ENCODE results near the gene MCM9. TPM values are rescaled to one million over a fixed set of nuclear protein-coding genes. Genes with fewer than 3 reads are reported as not detected.

The MCM9 gene
- total and polyA plus RNA-seq, 2 of the 4 experiments (the other 2 are of a cell fraction): 3.5 to 7.2 TPM

GRCh38 chr6:118812970-118813369 is 122.0 kb downstream of the MCM9 start:
- Histone ChIP-seq H3K27me3 (ENCODE audit: control insufficient read depth, insufficient read depth, low read length) (no peaks in the 10 kb centered on the region), H3K4me3 (ENCODE audit: insufficient read depth, low read depth, low read length) (no peak overlapping the region), H2AFZ (replicated peaks; ENCODE audit: low read length, poor library complexity) (no peak overlapping the region), H4K5ac (ENCODE audit: low read depth, low read length) (no peak overlapping the region), H2BK20ac (ENCODE audit: low read depth, low read length) (no peak overlapping the region), H3K23ac (ENCODE audit: low read depth, low read length) (no peak overlapping the region), H4K20me1 (ENCODE audit: insufficient read depth, low read length) (no peaks in the 10 kb centered on the region), H3K9me3 (ENCODE audit: control insufficient read depth, insufficient read depth, low read length) (no peaks in the 10 kb centered on the region), H2BK5ac (ENCODE audit: low read depth, low read length, poor library complexity, severe bottlenecking) (no peak overlapping the region), H3K4ac (ENCODE audit: low read depth, low read length) (no peak overlapping the region), H2BK120ac (ENCODE audit: low read depth, low read length) (no peak overlapping the region), H3K14ac (replicated peaks; ENCODE audit: low read depth, low read length) (no peak overlapping the region), H3K4me2 (ENCODE audit: low read depth, low read length) (no peak overlapping the region), H3K36me3 (ENCODE audit: control insufficient read depth, insufficient read depth, low read length) (peaks cover 5% of the 10 kb centered on the region), H3K56ac (ENCODE audit: extremely low read depth, insufficient read depth, low read length) (no peak overlapping the region), H2AK9ac (replicated peaks; ENCODE audit: low read depth, low read length, poor library complexity) (no peak overlapping the region), H3K9ac (ENCODE audit: low read depth, low read length) (no peak overlapping the region), H3K27ac (ENCODE audit: insufficient read depth, low read length) (no peak overlapping the region), H3K79me1 (ENCODE audit: low read depth in 1 of 2, low read length in 2 of 2) (no peaks in the 10 kb centered on the region), H2AK5ac (ENCODE audit: low read depth, low read length) (no peak overlapping the region), H2BK15ac (ENCODE audit: low read depth, low read length) (no peak overlapping the region), H4K8ac (ENCODE audit: low read depth in 2 of 2, low read length in 2 of 2) (no peak overlapping the region), H3K18ac (ENCODE audit: low read depth, low read length) (no peak overlapping the region), H3K9me1 (ENCODE audit: insufficient read depth, low read length) (no peaks in the 10 kb centered on the region; the same call in 1 of the 2 replicates), H3K4me1 (ENCODE audit: control insufficient read depth, insufficient read depth, low read length) (no peaks in the 10 kb centered on the region), H4K91ac (ENCODE audit: insufficient read depth, low read depth, low read length) (no peak overlapping the region)
- no CpG with 5 or more reads among the region's 1 CpG for WGBS, 2 experiments (ENCODE audit: extremely low coverage in 2 of 2, insufficient read length in 1 of 2)
- dilution Hi-C loops (cut with HindIII; ENCODE audit: low sequenced_read_pairs, unreplicated experiment): no loop called here
- no peak for TF ChIP-seq SMC3 (IDR thresholded peaks at IDR 0.05; ENCODE audit: low read depth, low read length)
- no peak for TF ChIP-seq ELK1 (IDR thresholded peaks at IDR 0.05; ENCODE audit: borderline replicate concordance, low read depth, low read length)
- no peak for TF ChIP-seq MAFK (IDR thresholded peaks at IDR 0.05; ENCODE audit: low read depth, low read length)
- no peak for TF ChIP-seq BHLHE40 (IDR thresholded peaks at IDR 0.05; ENCODE audit: low read depth, low read length)
- TF ChIP-seq FOS (IDR thresholded peaks at IDR 0.05; ENCODE audit: low read depth, low read length): no peak
- TF ChIP-seq RCOR1 (IDR thresholded peaks at IDR 0.05; ENCODE audit: insufficient replicate concordance, low read length): no peak
- TF ChIP-seq POLR2A (IDR thresholded peaks at IDR 0.05; ENCODE audit: low read depth, low read length): no peak
- no peak for TF ChIP-seq USF2 (IDR thresholded peaks at IDR 0.05; ENCODE audit: low read depth, low read length)
- no peak for TF ChIP-seq MAZ (IDR thresholded peaks at IDR 0.05; ENCODE audit: borderline replicate concordance, low read depth, low read length)
- no peak for TF ChIP-seq RFX5 (IDR thresholded peaks at IDR 0.05; ENCODE audit: low read depth, low read length)
- TF ChIP-seq RAD21 (IDR thresholded peaks at IDR 0.05; ENCODE audit: low read length): no peak
- no peak for TF ChIP-seq NFE2L2 (IDR thresholded peaks at IDR 0.05; ENCODE audit: low read depth, low read length)
- TF ChIP-seq MXI1 (IDR thresholded peaks at IDR 0.05; ENCODE audit: borderline replicate concordance, low read depth, low read length): no peak
- TF ChIP-seq CTCF (conservative IDR thresholded peaks at IDR 0.05; ENCODE audit: low read depth, low read length): no peak
- TF ChIP-seq CHD1 (IDR thresholded peaks at IDR 0.05; ENCODE audit: low read depth, low read length): no peak
- TF ChIP-seq CEBPB (IDR thresholded peaks at IDR 0.05; ENCODE audit: low read depth, low read length): no peak
- CTCF ChIA-PET: no interaction called here
- no TSS peak for BruUV-seq (replicated peaks)
- peak; percentile 59; the same call in 1 of the 2 replicates for ATAC-seq (ENCODE audit: low read depth)
- DNase-seq: peak; percentile 51
- in situ Hi-C loops (cut with MboI; ENCODE audit: low sequenced_read_pairs): no loop called here
- POLR2A ChIA-PET (ENCODE audit: unreplicated experiment): no interaction called here
- intact Hi-C loops (cut with micrococcal nuclease): no loop called here

All from IMR-90 (cell line).